GM12891 (cell line): ENCODE data around the gene COMMD6.

Source experiments
- DNase-seq: peaks from one replicate; pipeline ENCODE4 v3.0.0; 2011; ENCODE audit warnings: low spot score; ENCODE audit not compliant: insufficient read length
- FAIRE-seq: peaks from 2 replicates; lab custom pipeline; 2011; peaks lifted over from hg19 to GRCh38; lab: Jason Lieb, UNC
- PAX5 ChIP-seq: IDR thresholded peaks from 2 replicates; pipeline ENCODE4 v1.6.1; 2011; ENCODE audit warnings: low read length, moderate library complexity, mild to moderate bottlenecking; ENCODE audit not compliant: insufficient read depth, severe bottlenecking
- POLR2A ChIP-seq: IDR thresholded peaks from 2 replicates; pipeline ENCODE4 v1.6.1; 2011; ENCODE audit warnings: low read depth, low read length, control low read depth
- POLR2AphosphoS5 ChIP-seq: IDR thresholded peaks from 2 replicates; pipeline ENCODE4 v1.6.1; 2011; ENCODE audit warnings: low read depth, low read length, control low read depth
- POU2F2 ChIP-seq: IDR thresholded peaks from 2 replicates; pipeline ENCODE4 v1.6.1; 2011; ENCODE audit warnings: low read depth, mild to moderate bottlenecking, control low read depth, low read length, moderate library complexity
- SPI1 ChIP-seq: IDR thresholded peaks from 2 replicates; pipeline ENCODE4 v1.6.1; 2011; ENCODE audit warnings: low read depth, low read length, control low read depth
- TAF1 ChIP-seq: IDR thresholded peaks from 2 replicates; pipeline ENCODE4 v1.6.1; 2011; ENCODE audit warnings: low read depth, low read length, control low read depth

The COMMD6 gene

GRCh38 chr13:75530549-75530961, 7.1 kb downstream of the COMMD6 start:
- peak; percentile 64 for FAIRE-seq
- DNase-seq: no peak
- no peak for TF ChIP-seq POU2F2
- no peak for TF ChIP-seq PAX5
- no peak for TF ChIP-seq POLR2AphosphoS5
- no peak for TF ChIP-seq POLR2A
- TF ChIP-seq TAF1: no peak

DNA sequence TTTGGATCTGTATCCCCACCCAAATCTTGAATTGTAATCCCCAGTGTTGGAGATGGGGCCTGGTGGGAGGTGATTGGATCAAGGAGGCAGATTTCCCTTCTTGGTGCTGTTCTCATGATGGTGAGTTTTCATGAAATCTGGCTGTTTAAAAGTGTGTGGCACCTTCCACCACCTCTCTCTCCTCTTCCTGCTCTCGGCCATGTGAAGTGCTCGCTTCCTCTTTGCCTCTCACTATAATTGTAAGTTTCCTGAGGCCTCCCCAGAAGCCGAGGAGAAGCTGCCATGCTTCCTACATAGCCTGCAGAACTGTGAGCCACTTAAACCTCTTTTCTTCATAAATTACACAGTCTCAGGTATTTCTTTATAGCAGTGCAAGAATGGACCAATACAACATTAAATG, 15.7 kb downstream of the COMMD6 start:
- DNase-seq (no peak), FAIRE-seq (no peak)
- no peak for TF ChIP-seq POU2F2

- TF ChIP-seq POLR2AphosphoS5 (no peak), POU2F2 (no peak), PAX5 (no peak)
- DNase-seq (no peak), FAIRE-seq (no peak)
Measured at GRCh38 chr13:75518439-75519088, 19.1 kb downstream of the COMMD6 start.

GRCh38 chr13:75514080-75514995, 23.3 kb downstream of the COMMD6 start:
- DNase-seq (no peak), FAIRE-seq (peak; percentile 50)
- no peak for TF ChIP-seq POLR2AphosphoS5
- peak; percentile 89 for TF ChIP-seq SPI1

DNA sequence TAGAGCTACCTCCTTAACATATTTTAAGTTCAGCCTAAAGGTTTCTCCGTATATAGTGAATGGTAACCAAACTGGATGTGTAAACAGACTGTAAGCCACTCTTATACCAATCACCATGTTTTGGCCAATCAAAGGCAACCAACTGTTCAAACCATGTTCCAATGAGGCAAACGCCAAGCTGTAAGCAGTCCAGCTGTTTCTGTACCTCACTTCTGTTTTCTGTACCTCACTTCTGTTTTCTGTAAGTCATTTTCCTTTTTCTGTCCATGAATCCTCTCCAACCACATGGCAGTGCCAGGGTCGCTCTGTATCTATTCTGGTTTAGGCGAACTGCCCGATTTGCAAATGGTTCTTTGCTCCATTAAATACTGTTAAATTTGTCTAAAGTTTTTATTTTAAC, 24.4 kb downstream of the COMMD6 start:
- FAIRE-seq: peak; percentile 87
- DNase-seq: no peak
- TF ChIP-seq POLR2AphosphoS5 (no peak), SPI1 (peak; percentile 75)

DNA sequence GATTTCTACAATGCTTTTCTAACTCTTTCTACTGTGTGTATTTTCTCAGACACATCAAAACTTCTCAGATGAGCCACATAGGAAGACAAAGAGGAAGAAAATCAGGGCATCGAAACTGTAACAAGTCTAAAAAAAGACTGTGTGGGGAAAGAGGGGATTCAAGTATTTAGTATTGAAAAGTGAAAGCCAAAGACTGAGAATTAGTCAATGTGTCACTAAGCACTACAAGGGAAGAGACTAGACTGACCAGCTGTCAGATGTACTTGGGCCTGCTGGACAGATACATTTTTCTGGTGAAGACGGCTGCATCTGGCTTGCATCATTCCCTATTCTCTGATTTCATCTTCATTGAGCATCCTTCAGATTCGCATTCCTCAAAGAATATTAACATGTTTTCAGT, 25.4 kb downstream of the COMMD6 start:
- TF ChIP-seq TAF1: no peak
- no peak for TF ChIP-seq POU2F2
- TF ChIP-seq POLR2AphosphoS5: no peak
- no peak for TF ChIP-seq POLR2A
- TF ChIP-seq PAX5: no peak
- TF ChIP-seq SPI1: no peak
- FAIRE-seq (no peak), DNase-seq (peak; percentile 30)

DNA sequence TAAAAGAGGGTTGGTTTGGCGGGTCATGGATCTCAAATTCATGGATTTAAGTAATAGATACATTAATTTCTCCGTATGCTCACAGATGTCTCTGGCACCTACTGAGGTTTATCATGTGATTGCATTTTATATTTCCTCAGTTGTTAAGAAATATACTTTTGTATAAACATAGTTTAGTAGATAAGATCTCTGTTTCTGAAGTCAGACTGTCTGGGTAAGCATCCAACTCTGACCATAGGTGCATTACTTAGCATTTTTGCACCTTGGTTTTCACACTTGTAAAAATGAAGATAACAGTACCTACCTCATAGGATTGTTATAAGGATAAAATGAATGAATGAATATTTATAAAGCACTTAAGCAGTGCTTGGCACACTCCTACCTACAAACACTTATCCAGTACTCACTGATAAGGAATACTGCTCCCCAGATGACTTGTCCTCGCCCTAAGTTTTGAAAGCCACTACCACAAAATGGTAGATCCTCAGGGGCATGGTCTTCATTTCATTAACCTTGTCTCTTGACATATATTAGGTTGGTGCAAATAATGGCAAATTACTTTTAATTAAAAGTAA, 26.5 kb downstream of the COMMD6 start:
- DNase-seq (no peak), FAIRE-seq (no peak)
- TF ChIP-seq SPI1: no peak
- no peak for TF ChIP-seq POU2F2
- no peak for TF ChIP-seq PAX5
- TF ChIP-seq TAF1: no peak
- TF ChIP-seq POLR2A: no peak
- no peak for TF ChIP-seq POLR2AphosphoS5

DNA sequence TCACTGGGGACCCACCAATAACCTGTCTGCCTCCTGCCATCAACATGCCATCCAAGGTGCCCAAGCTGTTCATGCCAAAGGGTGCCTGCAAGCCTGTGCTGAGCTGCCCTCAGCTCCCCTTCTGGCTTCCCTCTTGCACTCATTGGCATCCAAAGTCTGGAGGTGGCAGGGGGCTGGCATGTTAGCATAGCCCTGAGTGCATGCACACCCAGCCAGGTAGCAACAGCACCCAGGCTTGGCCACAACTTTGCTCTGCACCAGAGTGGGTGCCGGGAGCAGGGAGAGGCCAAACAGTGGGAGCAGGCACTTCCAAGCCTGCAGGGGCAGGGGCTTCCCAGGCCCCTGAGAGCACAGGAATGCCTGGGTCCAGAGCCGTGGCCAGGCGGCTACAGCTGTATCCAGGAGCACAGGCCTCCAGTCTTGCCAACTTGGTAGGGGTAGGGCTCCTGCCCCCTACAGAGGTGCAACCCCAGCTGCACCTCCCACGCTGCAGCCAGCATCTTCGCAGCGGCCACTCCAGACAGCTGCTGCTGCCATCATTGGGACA, 29.6 kb downstream of the COMMD6 start:
- FAIRE-seq (no peak), DNase-seq (no peak)
- TF ChIP-seq PAX5 (no peak), POLR2A (no peak), POLR2AphosphoS5 (no peak), POU2F2 (no peak), SPI1 (no peak), TAF1 (no peak)

- FAIRE-seq (peak; percentile 16), DNase-seq (no peak)
- TF ChIP-seq PAX5: no peak
- no peak for TF ChIP-seq TAF1
- TF ChIP-seq POLR2AphosphoS5: no peak
- TF ChIP-seq SPI1: peak; percentile 71
- TF ChIP-seq POU2F2: no peak
Measured at GRCh38 chr13:75507027-75508001, 30.3 kb downstream of the COMMD6 start.

GRCh38 chr13:75506018-75506417, 31.6 kb downstream of the COMMD6 start:
- peak; percentile 83 for FAIRE-seq
- no peak for TF ChIP-seq TAF1
- no peak for TF ChIP-seq PAX5
- TF ChIP-seq POU2F2: no peak
- no peak for TF ChIP-seq POLR2AphosphoS5
- no peak for TF ChIP-seq SPI1
- no peak for TF ChIP-seq POLR2A
- DNase-seq: no peak
